ENCODE measurements around the gene RASSF8.

The RASSF8 gene

GRCh38 chr12:26031318-26031717, 72.8 kb downstream of the RASSF8 start:
- no peak for DNase-seq (ENCODE audit: low read depth)
- no peak overlapping the region for H3K4me3 ChIP-seq (ENCODE audit: low read depth, low read length)
- TF ChIP-seq POLR2A (IDR thresholded peaks at IDR 0.05; ENCODE audit: extremely low read depth, insufficient read length), result no peak
- TF ChIP-seq CTCF (IDR thresholded peaks at IDR 0.05; ENCODE audit: low read depth, low read length), result peak; percentile 5

DNA sequence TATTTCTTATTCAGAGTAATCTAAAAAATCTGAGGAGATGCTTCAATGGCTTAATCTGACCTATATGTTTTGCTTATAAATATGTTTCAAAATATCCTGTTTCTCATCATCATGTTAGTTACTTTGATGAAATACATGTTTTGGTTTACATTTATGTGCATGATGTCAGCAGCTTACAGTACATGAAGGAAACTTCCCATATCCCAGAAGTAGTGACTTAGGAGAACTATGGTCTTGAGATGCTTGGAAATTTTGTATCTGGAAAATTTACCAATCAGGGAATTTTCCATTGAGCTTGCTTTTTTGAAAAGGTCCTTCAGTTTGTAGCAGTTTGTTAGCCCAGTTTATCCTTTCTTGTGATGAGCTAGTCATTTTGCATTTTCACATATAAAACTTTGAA, 73.3 kb downstream of the RASSF8 start:
- DNase-seq (ENCODE audit: low read depth), result no peak
- no peak for TF ChIP-seq POLR2A (IDR thresholded peaks at IDR 0.05; ENCODE audit: extremely low read depth, insufficient read length)
- no peak for TF ChIP-seq CTCF (IDR thresholded peaks at IDR 0.05; ENCODE audit: low read depth, low read length)
- no peak for TF ChIP-seq MYC (IDR thresholded peaks at IDR 0.05; ENCODE audit: low read depth, low read length)
- no peak for TF ChIP-seq MAX (IDR thresholded peaks at IDR 0.05; ENCODE audit: low read depth, low read length)
- H3K4me3 ChIP-seq (ENCODE audit: low read depth, low read length), result no peak overlapping the region

- TF ChIP-seq MYC (IDR thresholded peaks at IDR 0.05; ENCODE audit: low read depth, low read length) (no peak), POLR2A (IDR thresholded peaks at IDR 0.05; ENCODE audit: extremely low read depth, insufficient read length) (no peak), CTCF (IDR thresholded peaks at IDR 0.05; ENCODE audit: low read depth, low read length) (no peak), MAX (IDR thresholded peaks at IDR 0.05; ENCODE audit: low read depth, low read length) (no peak)
- DNase-seq (ENCODE audit: low read depth), result no peak
- H3K4me3 ChIP-seq (ENCODE audit: low read depth, low read length), result no peak overlapping the region
These were observed 73.8 kb downstream of the RASSF8 start for GRCh38 chr12:26032290-26032689.

- TF ChIP-seq MAX (IDR thresholded peaks at IDR 0.05; ENCODE audit: low read depth, low read length), result no peak
- TF ChIP-seq CTCF (IDR thresholded peaks at IDR 0.05; ENCODE audit: low read depth, low read length), result no peak
- TF ChIP-seq MYC (IDR thresholded peaks at IDR 0.05; ENCODE audit: low read depth, low read length), result no peak
- no peak for TF ChIP-seq POLR2A (IDR thresholded peaks at IDR 0.05; ENCODE audit: extremely low read depth, insufficient read length)
- DNase-seq (ENCODE audit: low read depth), result no peak
- H3K4me3 ChIP-seq (ENCODE audit: low read depth, low read length), result no peak overlapping the region
These were observed 74.3 kb downstream of the RASSF8 start for GRCh38 chr12:26032719-26033241.

- TF ChIP-seq MYC (IDR thresholded peaks at IDR 0.05; ENCODE audit: low read depth, low read length) (no peak), POLR2A (IDR thresholded peaks at IDR 0.05; ENCODE audit: extremely low read depth, insufficient read length) (no peak), MAX (IDR thresholded peaks at IDR 0.05; ENCODE audit: low read depth, low read length) (no peak), CTCF (IDR thresholded peaks at IDR 0.05; ENCODE audit: low read depth, low read length) (no peak)
- no peak overlapping the region for H3K4me3 ChIP-seq (ENCODE audit: low read depth, low read length)
- DNase-seq (ENCODE audit: low read depth), result no peak
These were observed 76.1 kb downstream of the RASSF8 start for GRCh38 chr12:26034371-26035142.
